CD1c-positive myeloid dendritic cell (primary cell): Measurements from ENCODE around the gene MOSMO.
"Not testable (repeated sequence)": the region's sequence is repeated elsewhere in the genome, so short reads cannot be mapped to it uniquely, and the experiment has no call there.

Source experiments
- DNase-seq: peaks from one replicate; pipeline ENCODE4 v3.0.0-alpha.2; 2016; ENCODE audit errors: extremely low spot score

Gene MOSMO

DNA sequence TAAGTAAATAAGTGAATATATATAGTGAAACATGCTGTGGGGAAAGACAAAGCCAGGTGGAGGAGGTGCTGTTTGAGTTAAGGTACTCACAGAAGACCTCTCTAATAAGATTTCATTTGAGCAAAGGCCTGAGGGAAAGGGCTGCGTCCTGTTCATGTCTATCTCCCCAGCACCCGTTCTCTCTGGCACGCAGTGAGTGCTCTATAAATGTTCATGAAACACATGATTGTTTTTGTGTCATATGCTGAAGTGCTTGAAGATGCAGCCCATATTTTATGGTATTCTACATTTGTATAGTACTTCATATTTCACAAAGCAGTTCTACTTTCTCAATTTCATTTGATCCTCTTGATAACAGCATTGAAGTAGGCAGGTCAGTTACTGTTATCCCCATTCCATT lies 85.4 kb downstream of the MOSMO start:
- no peak for DNase-seq

DNA sequence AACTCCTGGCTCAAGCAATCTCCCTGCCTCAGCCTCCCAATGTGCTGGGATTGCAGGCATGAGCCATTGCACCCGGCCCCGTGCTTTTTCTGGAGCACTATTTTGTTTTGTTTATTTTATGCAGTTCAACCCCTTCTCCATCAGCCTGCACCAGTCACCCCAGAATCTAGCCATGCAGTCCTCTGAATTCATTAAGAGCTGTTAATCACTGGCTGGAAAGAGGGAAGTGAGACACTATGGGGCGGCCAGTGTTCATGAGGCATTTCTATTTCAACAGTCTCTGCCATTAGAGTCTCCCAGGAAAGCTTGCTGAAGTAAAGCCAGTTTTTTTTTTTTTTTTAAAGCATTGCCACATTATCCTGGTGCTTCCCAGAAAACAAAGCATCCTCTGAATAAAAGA lies 86.1 kb downstream of the MOSMO start:
- DNase-seq, result peak; percentile 26

DNA sequence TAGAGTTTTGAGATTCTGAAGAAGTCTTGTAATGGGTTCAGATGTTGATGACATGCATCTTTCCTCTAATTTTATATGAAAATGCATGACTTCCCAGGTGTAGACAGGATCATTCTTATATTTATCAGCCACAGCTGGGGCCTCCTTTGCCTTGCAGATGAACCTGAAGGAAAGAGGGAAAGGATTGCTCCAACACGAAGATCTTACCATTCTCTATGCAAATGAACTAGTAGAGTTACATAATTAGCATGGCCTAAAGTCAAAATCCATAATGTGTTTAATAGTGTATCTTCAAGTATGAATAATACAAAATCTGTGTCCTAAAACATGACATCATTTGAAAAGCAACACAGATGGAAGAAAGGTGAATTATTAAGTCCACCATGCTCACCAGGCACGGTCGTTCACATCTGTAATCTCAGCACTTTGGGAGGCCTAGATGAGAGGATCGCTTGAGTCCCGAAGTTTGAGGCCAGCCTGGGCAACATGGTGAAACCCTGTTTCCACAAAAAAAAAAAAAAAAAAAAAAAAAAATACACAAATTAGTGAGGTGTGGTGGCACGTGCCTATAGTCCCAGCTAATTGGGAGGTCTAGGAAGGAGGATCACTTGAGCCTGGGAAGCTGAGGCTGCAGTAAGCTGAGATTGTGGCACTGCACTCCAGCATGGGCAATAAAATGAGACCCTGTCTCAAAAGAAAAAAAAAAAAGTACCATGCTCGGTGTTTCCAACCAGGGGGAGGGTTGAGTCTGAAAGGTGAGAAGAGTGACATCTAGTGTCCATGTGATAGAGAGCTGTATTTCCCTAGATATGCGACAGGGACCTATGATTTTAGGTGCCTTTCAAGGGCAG lies 90.7 kb downstream of the MOSMO start:
- peak; percentile 32 for DNase-seq

DNA sequence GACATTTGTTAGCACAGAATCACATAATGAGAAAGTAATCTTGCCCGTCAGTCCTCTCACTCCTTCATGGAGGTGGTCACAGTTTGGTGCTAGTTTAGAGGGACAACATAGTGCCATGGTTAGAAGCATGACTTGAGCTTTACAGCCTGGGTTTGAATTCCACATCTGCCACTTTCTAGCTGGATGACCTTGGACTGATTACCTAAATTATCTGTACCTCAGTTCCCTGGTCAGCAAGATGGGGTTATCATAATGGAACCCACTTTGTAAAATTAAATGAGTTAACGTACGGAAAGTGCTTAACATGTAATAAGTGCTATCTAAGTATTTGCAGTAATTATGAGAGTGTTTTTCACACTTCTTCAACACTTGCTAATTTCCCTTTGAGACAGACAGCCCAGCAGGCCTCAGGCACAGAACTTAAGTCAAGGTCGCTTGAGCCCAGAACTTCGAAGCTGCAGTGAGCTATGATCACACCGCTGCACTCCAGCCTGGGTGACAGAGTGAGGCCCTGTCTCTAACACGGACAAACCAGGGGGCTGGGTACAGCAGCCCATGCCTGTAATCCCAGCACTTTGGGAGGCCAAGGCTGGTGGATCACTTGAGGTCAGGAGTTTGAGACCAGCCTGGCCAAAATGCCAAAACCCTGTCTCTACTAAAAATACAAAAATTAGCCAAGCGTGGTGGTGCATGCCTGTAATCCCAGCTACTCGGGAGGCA lies 91.5 kb downstream of the MOSMO start:
- DNase-seq, result no peak

DNA sequence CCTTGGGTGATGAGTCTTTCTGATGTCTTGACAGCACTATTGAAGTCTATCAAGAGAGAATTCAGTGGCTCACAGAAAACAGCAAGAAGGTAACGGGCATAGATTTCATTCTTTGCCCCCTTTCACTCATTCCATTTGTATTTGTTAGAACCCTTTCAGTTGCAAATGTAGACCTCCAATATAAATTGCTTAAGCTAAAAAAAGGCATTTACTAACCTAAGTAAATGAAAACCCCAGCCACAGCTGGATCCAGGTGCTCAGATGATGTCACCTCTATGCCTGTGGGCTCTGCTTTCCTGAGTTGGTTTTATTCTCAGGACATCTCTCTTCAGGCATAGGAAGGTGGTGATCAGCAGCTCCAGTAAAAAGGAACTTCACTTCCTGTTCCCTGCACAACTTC lies 95.5 kb downstream of the MOSMO start:
- no peak for DNase-seq

DNA sequence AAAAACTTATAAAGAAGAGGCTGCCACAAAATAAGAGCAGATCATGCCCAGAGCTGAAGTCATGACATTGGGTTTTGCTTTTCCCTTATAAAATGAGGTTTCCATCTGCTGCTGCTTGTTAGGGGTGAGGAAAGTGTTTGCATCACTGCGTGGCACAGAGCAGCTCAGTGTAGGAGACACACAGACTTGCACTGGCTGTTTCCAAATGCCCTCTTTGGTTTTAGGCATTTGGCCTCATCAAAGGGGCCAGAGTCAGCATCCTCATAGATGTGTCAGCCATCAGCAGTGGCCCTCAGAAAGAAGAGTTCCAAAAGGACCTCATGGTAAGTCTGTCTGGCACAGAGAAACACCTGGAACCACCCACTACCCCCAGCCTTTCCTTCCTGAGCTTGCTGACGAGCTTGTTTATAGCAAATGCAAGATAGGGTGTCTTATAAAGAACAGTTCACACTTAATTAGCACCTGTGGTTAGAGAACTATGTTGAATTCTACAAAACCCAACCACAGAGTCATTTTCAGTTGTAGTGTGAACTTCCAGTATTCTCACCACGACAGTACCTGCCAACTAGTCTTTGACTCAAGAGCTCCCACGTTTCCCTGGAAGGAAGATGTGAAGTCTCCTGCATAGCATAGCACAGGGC lies 101.5 kb downstream of the MOSMO start:
- no peak for DNase-seq

DNA sequence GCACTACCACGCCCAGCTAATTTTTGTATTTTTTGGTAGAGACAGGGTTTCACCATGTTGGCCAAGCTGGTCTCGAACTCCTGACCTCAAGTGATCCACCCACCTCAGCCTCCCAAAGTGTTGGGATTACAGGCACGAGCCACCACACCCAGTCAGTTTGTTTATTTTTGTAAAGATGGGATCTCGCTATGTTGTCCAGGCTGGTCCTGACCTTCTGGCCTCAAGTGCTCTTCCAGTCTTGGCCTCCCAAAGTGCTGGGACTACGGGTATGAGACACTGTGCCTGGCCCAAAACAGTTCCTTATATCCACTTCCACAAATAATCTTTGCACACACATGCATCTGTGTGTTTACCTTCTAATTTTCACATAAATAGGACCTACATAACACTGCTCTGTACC lies 103.7 kb downstream of the MOSMO start:
- not testable (repeated sequence) for DNase-seq

DNA sequence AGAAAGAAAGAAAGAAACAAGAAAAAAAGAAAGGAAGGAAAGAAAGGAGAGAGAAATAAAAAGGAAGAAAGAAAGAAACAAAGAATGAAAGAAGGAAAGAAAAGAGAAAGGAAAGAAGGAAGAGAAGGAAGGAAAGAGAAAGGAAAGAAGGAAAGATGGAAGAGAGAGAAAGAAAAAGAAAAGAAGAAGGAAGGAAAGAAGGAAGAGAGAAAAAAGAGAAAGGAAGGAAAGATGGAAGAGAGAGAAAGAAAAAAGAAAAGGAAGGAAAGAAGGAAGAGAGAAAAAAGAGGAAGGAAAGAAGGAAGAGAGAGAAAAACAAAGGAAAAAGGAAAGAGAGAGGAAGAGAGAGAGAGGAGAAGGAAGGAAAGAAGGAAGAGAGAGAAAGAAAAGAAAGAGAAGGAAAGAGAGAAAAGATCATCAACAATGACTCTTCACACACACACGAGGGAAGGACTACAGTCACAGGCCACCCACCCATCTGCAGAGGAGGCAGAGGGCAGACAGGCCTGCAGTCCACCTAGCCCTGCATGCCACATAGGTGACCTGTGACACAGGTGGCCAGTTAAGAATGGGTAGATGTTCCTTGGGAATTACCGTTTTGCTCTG lies 108.3 kb downstream of the MOSMO start:
- DNase-seq, result no peak

DNA sequence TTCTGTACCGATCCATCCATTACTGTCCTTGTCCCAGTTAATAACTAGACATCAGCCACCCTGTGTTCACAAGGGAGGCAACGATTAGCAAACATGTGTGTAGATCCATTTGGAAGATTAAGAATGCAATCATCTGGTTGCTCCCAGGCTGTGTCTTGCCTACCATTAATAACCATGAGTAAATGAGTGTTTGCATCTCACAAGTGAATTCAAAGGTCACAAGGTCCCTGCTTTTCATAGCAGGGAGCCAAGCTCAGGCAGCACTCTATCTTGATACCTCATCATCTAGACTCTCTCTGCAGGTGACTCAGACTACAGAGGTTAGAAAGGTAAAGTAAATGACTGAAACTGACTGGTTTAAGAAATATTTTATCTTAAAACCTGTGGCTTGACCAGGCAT lies 109.7 kb downstream of the MOSMO start:
- DNase-seq, result no peak

DNA sequence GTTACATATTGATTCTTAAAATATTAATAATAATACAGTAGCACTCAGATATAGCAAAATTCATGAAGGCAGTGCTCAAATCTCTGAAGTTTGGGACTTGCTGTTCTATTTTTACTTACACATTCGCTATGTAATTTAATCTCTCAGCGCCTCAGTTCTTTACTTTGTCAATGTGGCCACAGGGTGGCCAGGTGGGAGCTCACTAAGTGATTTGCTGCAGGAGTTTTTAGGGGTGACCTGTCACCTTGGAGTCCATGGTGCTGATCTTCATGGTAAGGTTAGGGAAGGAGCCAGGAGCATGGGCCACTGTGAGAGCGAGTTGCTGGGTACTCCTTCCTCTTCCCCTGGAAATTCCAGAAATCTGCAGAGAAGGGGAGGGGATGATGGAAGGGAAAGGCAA lies 112.5 kb downstream of the MOSMO start:
- no peak for DNase-seq

DNA sequence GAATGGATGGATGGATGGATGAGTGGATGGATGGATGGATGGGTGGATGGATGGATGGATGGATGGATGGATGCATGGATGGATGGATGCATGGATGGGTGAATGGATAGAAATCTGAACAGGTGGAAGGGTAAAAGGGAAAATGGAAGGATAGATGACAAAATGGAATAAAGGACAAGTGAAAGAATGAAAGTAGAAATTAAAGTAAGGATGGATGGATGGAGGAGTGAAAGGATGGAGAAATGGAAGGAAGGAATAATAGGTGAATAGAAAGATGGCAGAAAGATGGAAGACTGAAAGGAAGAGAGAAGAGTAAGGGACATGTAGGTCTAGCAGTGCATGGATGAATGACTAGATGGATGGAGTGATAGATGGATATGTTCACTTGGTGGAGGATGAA lies 114.3 kb downstream of the MOSMO start:
- DNase-seq, result no peak

DNA sequence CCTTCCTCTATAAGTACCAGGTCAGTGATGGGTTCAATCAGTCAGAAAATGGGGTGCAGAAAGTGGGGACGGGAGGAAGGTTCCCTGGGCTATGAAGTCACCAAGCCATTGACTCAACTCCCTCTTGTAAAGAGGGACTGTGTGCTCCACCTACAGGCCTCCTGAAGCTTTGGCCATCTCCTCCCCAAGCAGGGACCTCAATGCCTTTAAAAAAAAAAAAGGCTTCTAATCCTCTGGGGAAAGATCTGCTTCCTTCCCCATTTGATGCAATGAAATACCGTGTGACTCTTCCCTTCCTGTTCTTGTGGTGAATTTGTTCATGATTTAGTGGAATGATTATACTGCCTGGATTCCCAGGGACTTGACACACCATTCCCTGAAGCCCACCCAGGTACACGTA lies 115.2 kb downstream of the MOSMO start:
- DNase-seq, result peak; percentile 7

DNA sequence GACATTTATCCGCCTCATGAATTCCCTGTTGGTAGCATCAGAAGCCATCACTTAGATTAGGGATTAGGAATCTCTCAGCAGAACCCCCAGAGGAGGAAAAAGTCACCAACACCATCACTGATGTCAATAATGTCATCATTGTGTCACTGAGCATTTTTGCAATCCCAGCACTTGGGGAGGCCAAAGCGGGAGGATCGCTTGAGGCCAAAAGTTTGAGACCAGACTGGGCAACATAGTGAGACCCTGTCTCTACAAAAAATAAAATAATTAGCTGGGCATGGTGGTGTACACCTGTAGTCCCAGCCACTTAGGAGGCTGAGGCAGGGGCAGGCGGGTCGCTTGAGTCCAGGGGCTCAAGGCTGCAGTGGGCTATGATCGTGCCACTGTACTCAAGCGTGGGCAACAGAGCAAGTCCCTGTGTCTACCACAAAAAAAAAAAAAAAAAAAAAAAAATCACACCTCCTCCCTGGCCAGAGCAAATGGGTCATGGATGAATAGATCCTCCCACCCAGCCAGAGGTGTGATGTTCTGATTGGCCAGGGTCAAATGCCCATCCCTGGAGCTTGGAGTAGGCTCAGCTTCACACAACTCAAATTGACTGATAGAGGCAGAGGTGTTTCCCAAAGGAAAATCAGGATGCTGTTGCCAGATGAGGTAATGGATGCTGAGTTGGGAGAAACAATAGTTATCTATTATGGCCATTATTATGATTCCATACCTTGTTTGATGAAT lies 116.0 kb downstream of the MOSMO start:
- no peak for DNase-seq

DNA sequence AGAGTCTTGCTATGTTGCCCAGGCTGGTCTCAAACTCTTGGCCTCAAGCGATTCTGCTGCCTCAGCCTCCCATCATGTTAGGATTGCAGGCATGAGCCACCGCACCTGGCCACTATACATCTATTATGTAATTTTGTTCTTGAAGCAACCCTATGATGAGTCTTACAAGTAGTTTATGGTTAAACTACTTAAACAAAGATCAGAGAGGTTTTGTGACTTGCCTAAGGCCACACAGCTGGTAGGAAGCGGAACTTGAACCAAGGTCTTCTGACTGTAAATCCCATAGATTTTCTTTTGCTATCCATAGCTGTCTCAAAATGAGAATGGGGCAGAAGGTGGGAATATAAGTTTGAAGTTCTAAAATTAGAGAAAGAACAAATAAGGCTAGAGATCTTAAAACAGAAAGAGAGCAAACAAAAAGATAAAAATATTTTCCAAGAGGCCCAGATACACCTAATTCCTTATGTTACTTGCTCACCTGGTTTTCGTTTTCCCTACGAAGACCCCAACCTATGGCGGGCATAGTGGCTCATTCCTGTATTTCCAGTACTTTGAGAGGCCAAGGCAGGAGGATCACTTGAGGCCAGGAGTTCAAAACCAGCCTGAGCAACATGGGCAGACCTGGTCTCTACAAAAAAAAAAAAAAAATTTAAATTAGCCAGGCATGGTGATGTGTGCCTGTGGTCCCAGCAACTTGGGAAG lies 116.8 kb downstream of the MOSMO start:
- no peak for DNase-seq

DNA sequence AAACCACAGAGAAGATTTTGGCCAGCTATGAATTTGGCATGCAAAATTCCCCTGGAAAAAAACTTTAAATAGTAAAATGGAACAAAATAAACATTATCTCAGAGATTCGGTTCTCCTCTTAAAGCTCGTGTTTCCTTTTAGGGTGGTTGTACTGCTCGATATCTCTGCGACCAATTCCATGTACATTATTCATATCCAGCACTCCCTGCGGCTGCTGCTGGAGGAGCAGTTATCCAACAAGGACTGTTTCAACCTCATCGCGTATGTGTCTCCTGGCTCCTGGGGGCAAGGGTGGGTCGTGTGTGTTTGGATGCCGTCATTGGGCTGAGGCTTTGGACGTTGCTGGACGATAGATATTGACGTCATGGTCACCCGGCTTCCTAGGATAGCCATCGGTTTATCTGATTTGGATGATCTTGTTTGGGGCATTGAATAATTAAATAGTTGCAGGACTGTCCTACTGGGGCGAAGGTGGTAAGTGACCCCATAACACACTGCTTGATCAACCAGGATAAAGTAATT lies 118.2 kb downstream of the MOSMO start:
- DNase-seq, result no peak

DNA sequence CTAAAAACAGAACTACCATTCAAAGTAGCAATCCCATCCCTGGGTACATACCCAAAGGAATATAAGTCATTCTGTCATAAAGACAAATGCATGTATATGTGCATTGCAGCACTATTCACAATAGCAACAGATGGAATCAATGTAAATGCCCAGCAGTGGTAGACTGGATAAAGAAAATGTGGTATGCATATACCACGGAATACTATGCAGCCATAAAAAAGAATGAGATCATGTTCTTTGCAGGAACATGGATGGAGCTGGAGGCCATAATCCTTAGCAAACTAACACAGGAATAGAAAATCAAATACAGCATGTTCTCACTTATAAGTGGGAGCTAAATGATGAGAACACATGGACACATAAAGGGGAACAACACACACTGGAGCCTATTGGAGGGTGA lies 120.6 kb downstream of the MOSMO start:
- DNase-seq, result not testable (repeated sequence)

DNA sequence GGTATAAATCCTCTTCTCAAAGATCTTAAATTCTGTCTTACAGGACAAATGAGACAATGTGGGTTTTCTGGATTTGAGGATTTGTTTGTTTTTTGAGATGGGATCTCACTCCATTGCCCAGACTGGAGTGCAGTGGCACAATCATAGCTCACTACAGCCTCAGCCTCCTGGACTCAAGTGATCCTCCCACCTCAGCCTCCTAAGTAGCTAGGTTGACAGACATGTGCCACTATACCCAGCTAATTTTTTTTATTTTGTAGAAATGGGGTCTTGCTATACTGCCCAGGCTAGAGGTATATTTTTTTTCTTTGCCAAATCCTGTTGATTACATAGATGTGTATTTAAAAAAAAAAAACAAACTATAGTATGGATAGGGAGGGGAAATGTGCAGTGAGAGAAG lies 122.6 kb downstream of the MOSMO start:
- DNase-seq, result no peak

DNA sequence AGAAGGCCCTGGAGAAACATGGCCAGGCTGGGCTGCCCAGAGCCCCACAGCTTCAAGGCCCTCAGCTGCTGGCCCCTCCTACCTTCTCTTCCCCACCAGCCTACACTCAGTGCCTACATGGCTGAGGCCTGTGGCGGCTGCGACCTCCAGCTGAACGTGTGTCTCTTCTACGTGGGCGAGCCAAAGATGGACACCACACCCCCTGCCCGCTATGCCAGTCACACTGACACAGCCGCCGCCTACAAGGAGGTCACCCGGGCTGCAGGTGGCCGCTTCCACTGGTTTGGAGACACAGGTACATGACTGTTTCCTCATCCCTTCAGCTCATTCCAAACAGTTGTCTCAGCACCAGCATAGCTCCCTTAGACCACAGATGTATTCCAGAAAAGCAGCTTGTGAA lies 124.9 kb downstream of the MOSMO start:
- no peak for DNase-seq
